ENCODE data around the gene PAPPA2. TPM values are rescaled to one million over a fixed set of nuclear protein-coding genes. Genes with fewer than 3 reads are reported as not detected.

PAPPA2 gene
- total and polyA plus RNA-seq, 2 donors (not counting 1 experiment from before 2014, with no cell fraction given): not detected

DNA sequence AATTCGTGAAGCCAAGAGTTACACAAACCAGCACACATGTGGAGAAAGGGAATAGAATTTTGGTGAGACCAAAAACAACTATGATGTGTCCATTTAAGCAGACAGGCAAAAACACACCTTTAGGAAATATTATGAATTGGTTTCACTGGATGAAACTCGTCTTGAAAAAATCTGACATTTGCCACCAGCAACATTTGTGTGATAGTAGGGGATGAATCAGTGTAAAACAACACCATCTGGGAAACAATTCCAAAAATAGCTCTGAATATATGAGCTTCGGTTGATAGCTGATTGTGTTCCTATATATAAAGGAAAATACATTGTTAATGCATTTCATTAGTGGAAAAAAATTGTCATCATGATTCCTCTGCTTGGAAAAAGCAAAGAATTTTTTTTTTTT is 327.8 kb downstream of the PAPPA2 start:
- H3K27me3 Mint-ChIP-seq: no peaks in the 10 kb centered on the region
- no peak for DNase-seq
- H3K9me3 Mint-ChIP-seq (ENCODE audit: insufficient read depth): no peaks in the 10 kb centered on the region
- Histone ChIP-seq H3K4me1 (ENCODE audit: control insufficient read depth in 2 of 2, insufficient read depth in 2 of 2, low read length in 2 of 2) (no peaks in the 10 kb centered on the region), H3K4me3 (ENCODE audit: control extremely low read depth in 1 of 5, extremely low read depth in 1 of 5, insufficient read depth in 1 of 5, low read depth in 2 of 5, low read length in 4 of 5) (no peak overlapping the region), H3K9me3 (ENCODE audit: control extremely low read depth in 1 of 3, control insufficient read depth in 2 of 3, insufficient read depth in 1 of 3, low read length in 2 of 3) (no peaks in the 10 kb centered on the region), H3K4me2 (replicated peaks; ENCODE audit: low read depth, low read length, poor library complexity, severe bottlenecking) (no peak overlapping the region), H3K27ac (ENCODE audit: low read length in 2 of 2) (no peak overlapping the region), H3K79me2 (ENCODE audit: control insufficient read depth, insufficient read depth, low read length) (no peaks in the 10 kb centered on the region), H2AFZ (ENCODE audit: insufficient read depth, low read depth, low read length, poor library complexity, severe bottlenecking) (no peak overlapping the region), H3K27me3 (replicated peaks in 1 of 4; ENCODE audit: control extremely low read depth in 1 of 4, control insufficient read depth in 3 of 4, insufficient read depth in 4 of 4, low read length in 3 of 4) (no peaks in the 10 kb centered on the region), H3K36me3 (replicated peaks in 1 of 2; ENCODE audit: control extremely low read depth in 1 of 2, control insufficient read depth in 1 of 2, extremely low read depth in 1 of 2, insufficient read depth in 2 of 2, low read length in 1 of 2) (no peaks in the 10 kb centered on the region), H4K20me1 (ENCODE audit: control insufficient read depth, insufficient read depth, low read length, poor library complexity, severe bottlenecking) (no peaks in the 10 kb centered on the region), H3K9ac (ENCODE audit: low read length) (no peak overlapping the region)
- ATAC-seq (ENCODE audit: low read depth): no peak
- no peak overlapping the region for H3K27ac Mint-ChIP-seq
- POLR2A ChIA-PET: no interaction called here
- H3K4me1 Mint-ChIP-seq: no peaks in the 10 kb centered on the region
- WGBS (ENCODE audit: insufficient coverage): no CpG with 5 or more reads among the region's 3 CpGs
- intact Hi-C loops (cut with micrococcal nuclease): no loop called here
- H3K4me3 Mint-ChIP-seq: no peak overlapping the region
- CTCF ChIA-PET: interaction anchor here (0.6 kb wide), 1 partner anchor 782 kb away, joined by 3 read pairs; no protein-coding TSS in a partner anchor
- TF ChIP-seq, protein P1, sequence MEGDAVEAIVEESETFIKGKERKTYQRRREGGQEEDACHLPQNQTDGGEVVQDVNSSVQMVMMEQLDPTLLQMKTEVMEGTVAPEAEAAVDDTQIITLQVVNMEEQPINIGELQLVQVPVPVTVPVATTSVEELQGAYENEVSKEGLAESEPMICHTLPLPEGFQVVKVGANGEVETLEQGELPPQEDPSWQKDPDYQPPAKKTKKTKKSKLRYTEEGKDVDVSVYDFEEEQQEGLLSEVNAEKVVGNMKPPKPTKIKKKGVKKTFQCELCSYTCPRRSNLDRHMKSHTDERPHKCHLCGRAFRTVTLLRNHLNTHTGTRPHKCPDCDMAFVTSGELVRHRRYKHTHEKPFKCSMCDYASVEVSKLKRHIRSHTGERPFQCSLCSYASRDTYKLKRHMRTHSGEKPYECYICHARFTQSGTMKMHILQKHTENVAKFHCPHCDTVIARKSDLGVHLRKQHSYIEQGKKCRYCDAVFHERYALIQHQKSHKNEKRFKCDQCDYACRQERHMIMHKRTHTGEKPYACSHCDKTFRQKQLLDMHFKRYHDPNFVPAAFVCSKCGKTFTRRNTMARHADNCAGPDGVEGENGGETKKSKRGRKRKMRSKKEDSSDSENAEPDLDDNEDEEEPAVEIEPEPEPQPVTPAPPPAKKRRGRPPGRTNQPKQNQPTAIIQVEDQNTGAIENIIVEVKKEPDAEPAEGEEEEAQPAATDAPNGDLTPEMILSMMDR (IDR thresholded peaks at IDR 0.05): no peak
- TF ChIP-seq EZH2 (IDR thresholded peaks at IDR 0.05; ENCODE audit: borderline replicate concordance, insufficient read depth, low read depth, low read length, poor library complexity, severe bottlenecking): no peak

DNA sequence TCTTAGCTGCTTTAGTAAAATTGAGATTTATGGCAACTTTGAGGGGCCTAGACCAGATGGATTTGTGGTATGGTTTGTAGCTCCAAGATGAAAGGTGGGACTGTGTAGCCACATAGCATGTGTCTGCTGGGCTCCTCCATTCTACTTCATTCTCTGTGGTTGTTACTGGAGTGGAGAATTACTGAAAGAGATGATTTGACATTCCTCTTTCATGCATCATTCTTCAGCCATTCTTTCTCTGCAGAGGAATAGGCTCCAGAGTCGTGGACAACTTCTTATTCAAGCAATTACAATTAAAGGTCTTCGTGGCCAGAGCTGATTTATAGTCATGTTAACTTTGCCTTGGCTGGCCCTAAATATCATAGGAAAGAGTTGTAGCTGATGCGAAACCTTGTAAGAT is 328.9 kb downstream of the PAPPA2 start:
- Histone ChIP-seq H3K4me3 (ENCODE audit: control extremely low read depth in 1 of 5, extremely low read depth in 1 of 5, insufficient read depth in 1 of 5, low read depth in 2 of 5, low read length in 4 of 5) (no peak overlapping the region), H3K4me1 (ENCODE audit: control insufficient read depth in 2 of 2, insufficient read depth in 2 of 2, low read length in 2 of 2) (no peaks in the 10 kb centered on the region), H4K20me1 (ENCODE audit: control insufficient read depth, insufficient read depth, low read length, poor library complexity, severe bottlenecking) (no peaks in the 10 kb centered on the region), H3K27me3 (replicated peaks in 1 of 4; ENCODE audit: control extremely low read depth in 1 of 4, control insufficient read depth in 3 of 4, insufficient read depth in 4 of 4, low read length in 3 of 4) (no peaks in the 10 kb centered on the region), H3K9me3 (ENCODE audit: control extremely low read depth in 1 of 3, control insufficient read depth in 2 of 3, insufficient read depth in 1 of 3, low read length in 2 of 3) (no peaks in the 10 kb centered on the region), H2AFZ (ENCODE audit: insufficient read depth, low read depth, low read length, poor library complexity, severe bottlenecking) (no peak overlapping the region), H3K79me2 (ENCODE audit: control insufficient read depth, insufficient read depth, low read length) (no peaks in the 10 kb centered on the region), H3K4me2 (replicated peaks; ENCODE audit: low read depth, low read length, poor library complexity, severe bottlenecking) (no peak overlapping the region), H3K9ac (ENCODE audit: low read length) (no peak overlapping the region), H3K36me3 (replicated peaks in 1 of 2; ENCODE audit: control extremely low read depth in 1 of 2, control insufficient read depth in 1 of 2, extremely low read depth in 1 of 2, insufficient read depth in 2 of 2, low read length in 1 of 2) (no peaks in the 10 kb centered on the region), H3K27ac (ENCODE audit: low read length in 2 of 2) (no peak overlapping the region)
- no peaks in the 10 kb centered on the region for H3K27me3 Mint-ChIP-seq
- ChIA-PET CTCF (no interaction called here), POLR2A (no interaction called here)
- H3K4me3 Mint-ChIP-seq: no peak overlapping the region
- TF ChIP-seq, protein P1 (IDR thresholded peaks at IDR 0.05): no peak
- TF ChIP-seq EZH2 (IDR thresholded peaks at IDR 0.05; ENCODE audit: borderline replicate concordance, insufficient read depth, low read depth, low read length, poor library complexity, severe bottlenecking): no peak
- ATAC-seq (ENCODE audit: low read depth) (no peak), DNase-seq (no peak)
- no peak overlapping the region for H3K27ac Mint-ChIP-seq
- H3K4me1 Mint-ChIP-seq: no peaks in the 10 kb centered on the region
- H3K9me3 Mint-ChIP-seq (ENCODE audit: insufficient read depth): no peaks in the 10 kb centered on the region
- WGBS (ENCODE audit: insufficient coverage): 100% methylated on average over 1 of the region's 3 CpGs
- intact Hi-C loops (cut with micrococcal nuclease): no loop called here

Data from B cell (primary cell).